ENCODE data around the gene FAM114A2.

- TF ChIP-seq POLR2AphosphoS5 (IDR thresholded peaks at IDR 0.05; ENCODE audit: borderline replicate concordance, low read depth, low read length) (no peak), EZH2 (IDR thresholded peaks at IDR 0.05) (no peak), FOXP2 (optimal IDR thresholded peaks at IDR 0.05; ENCODE audit: control extremely low read depth, extremely low read length, insufficient read depth) (no peak)
Observed at GRCh38 chr5:154071799-154072413, 33.2 kb upstream of the FAM114A2 start.
